GM18505 (cell line): ENCODE data around the gene NR4A1.
A peak's percentile ranks its signal among the peaks of the same experiment; 100 is the strongest.

Experiments
- ATAC-seq: cut with Tn5 transposase; IDR thresholded peaks from one replicate; pipeline ENCODE4 v1.9.1; 2021; ENCODE audit not compliant: unreplicated experiment
- POLR2A ChIP-seq: IDR thresholded peaks from 4 replicates; pipeline ENCODE4 v1.6.1; 2011; ENCODE audit warnings: borderline replicate concordance; ENCODE audit not compliant: insufficient read depth, insufficient read length; ENCODE audit errors: extremely low read depth

Gene NR4A1

GRCh38 chr12:52038447-52038846 lies 12.8 kb upstream of the NR4A1 start:
- no peak for TF ChIP-seq POLR2A
- no peak for ATAC-seq

GRCh38 chr12:52041035-52041434 lies 10.2 kb upstream of the NR4A1 start:
- no peak for TF ChIP-seq POLR2A

GRCh38 chr12:52041695-52042123 lies 9.5 kb upstream of the NR4A1 start:
- TF ChIP-seq POLR2A = no peak
- no peak for ATAC-seq

More at GRCh38 chr12:52041035-52041434, 10.2 kb upstream of the NR4A1 start:
- ATAC-seq = no peak

- no peak for ATAC-seq
- no peak for TF ChIP-seq POLR2A
Measured at GRCh38 chr12:52042706-52043385, 8.4 kb upstream of the NR4A1 start.

GRCh38 chr12:52043386-52044212 lies 7.6 kb upstream of the NR4A1 start:
- no peak for TF ChIP-seq POLR2A
- ATAC-seq = no peak

- no peak for TF ChIP-seq POLR2A
- ATAC-seq = no peak
Measured at GRCh38 chr12:52044292-52044983, 6.8 kb upstream of the NR4A1 start.

- ATAC-seq = no peak
- TF ChIP-seq POLR2A = no peak
Measured at GRCh38 chr12:52045794-52046199, 5.4 kb upstream of the NR4A1 start.

- ATAC-seq = no peak
- TF ChIP-seq POLR2A = no peak
Measured at GRCh38 chr12:52046859-52047258, 4.4 kb upstream of the NR4A1 start.

- ATAC-seq = no peak
- no peak for TF ChIP-seq POLR2A
Measured at GRCh38 chr12:52049286-52049685, 2.0 kb upstream of the NR4A1 start.

GRCh38 chr12:52049688-52050087 lies 1.6 kb upstream of the NR4A1 start:
- ATAC-seq = no peak
- TF ChIP-seq POLR2A = no peak

- no peak for TF ChIP-seq POLR2A
- peak; percentile 4 for ATAC-seq
Measured at GRCh38 chr12:52050116-52050757, 1.0 kb upstream of the NR4A1 start.

- ATAC-seq = no peak
- TF ChIP-seq POLR2A = no peak
Measured at GRCh38 chr12:52052468-52053186, 1.4 kb downstream of the NR4A1 start.
